ENCODE results near the gene HBD.

Gene HBD

GRCh38 chr11:5246772-5247471, 12.6 kb upstream of the HBD start:
- DNase-seq (ENCODE audit: low read depth): no peak
- H3K4me3 ChIP-seq (ENCODE audit: low read length): no peak overlapping the region
- TF ChIP-seq, protein P1, sequence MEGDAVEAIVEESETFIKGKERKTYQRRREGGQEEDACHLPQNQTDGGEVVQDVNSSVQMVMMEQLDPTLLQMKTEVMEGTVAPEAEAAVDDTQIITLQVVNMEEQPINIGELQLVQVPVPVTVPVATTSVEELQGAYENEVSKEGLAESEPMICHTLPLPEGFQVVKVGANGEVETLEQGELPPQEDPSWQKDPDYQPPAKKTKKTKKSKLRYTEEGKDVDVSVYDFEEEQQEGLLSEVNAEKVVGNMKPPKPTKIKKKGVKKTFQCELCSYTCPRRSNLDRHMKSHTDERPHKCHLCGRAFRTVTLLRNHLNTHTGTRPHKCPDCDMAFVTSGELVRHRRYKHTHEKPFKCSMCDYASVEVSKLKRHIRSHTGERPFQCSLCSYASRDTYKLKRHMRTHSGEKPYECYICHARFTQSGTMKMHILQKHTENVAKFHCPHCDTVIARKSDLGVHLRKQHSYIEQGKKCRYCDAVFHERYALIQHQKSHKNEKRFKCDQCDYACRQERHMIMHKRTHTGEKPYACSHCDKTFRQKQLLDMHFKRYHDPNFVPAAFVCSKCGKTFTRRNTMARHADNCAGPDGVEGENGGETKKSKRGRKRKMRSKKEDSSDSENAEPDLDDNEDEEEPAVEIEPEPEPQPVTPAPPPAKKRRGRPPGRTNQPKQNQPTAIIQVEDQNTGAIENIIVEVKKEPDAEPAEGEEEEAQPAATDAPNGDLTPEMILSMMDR (conservative IDR thresholded peaks at IDR 0.05; ENCODE audit: low read length): no peak

DNA sequence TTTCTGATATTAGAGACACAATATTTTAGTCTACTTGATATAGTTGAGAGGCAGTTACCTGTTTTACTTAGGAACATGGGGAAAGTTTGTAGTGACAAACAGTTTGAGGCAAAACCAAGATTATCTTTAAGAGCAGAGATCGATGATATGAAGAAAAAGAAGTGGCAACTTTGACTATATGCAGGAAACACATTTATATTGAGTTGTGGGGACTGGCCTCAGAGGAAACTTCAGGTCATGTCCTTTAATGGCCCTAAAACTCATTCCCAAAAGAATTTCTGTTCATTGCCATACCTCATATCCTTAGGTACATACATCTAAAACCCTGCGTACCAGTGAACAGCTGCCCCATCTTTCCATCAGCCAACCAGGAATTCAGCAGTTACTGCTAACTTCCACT, 10.9 kb upstream of the HBD start:
- TF ChIP-seq, protein P1 (conservative IDR thresholded peaks at IDR 0.05; ENCODE audit: low read length): no peak
- no peak for DNase-seq (ENCODE audit: low read depth)
- H3K4me3 ChIP-seq (ENCODE audit: low read length): no peak overlapping the region

GRCh38 chr11:5243816-5244180, 9.5 kb upstream of the HBD start:
- no peak for DNase-seq (ENCODE audit: low read depth)
- TF ChIP-seq, protein P1 (conservative IDR thresholded peaks at IDR 0.05; ENCODE audit: low read length): no peak
- no peak overlapping the region for H3K4me3 ChIP-seq (ENCODE audit: low read length)

GRCh38 chr11:5242933-5243815, 8.9 kb upstream of the HBD start:
- H3K4me3 ChIP-seq (ENCODE audit: low read length): no peak overlapping the region
- TF ChIP-seq, protein P1 (conservative IDR thresholded peaks at IDR 0.05; ENCODE audit: low read length): no peak
- DNase-seq (ENCODE audit: low read depth): no peak

DNA sequence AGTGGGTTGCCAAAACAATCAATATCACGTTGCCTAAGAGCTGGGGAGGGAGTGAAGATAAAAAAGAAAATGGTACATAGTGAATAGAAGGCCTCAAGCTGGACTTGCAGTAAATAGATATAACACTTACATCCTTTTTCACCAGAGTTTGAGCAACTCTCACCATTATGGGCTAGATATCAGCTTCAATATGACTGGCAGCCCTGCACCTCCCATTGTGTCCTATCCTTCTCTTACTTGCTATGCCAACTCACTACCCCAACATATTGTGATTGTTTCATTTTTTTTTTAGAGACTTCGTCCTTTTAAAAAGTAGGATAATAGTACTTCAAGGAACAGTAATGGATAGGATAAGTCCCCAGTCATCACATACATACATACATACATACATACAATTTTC, 7.9 kb upstream of the HBD start:
- H3K4me3 ChIP-seq (ENCODE audit: low read length): no peak overlapping the region
- TF ChIP-seq, protein P1 (conservative IDR thresholded peaks at IDR 0.05; ENCODE audit: low read length): no peak
- DNase-seq (ENCODE audit: low read depth): no peak

DNA sequence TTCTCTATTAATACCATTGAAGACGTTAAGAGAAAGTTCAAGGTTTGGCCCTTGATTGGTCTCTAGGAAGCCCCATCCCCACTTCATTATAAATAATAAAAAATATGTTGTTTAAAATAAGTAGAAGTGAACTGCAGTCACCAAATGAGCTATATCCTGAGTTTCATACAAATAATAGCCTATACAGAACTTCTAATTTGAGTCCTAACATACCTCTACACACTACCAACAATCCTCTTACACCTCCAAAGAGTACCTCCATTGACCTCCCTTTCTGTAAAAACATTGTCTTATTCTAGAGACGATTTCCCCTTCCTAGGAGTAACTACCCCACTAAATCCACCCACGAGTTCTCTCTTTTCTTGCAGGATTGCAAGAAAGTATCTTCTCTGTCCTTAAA, 7.2 kb upstream of the HBD start:
- H3K4me3 ChIP-seq (ENCODE audit: low read length): no peak overlapping the region
- TF ChIP-seq, protein P1 (conservative IDR thresholded peaks at IDR 0.05; ENCODE audit: low read length): no peak
- no peak for DNase-seq (ENCODE audit: low read depth)

DNA sequence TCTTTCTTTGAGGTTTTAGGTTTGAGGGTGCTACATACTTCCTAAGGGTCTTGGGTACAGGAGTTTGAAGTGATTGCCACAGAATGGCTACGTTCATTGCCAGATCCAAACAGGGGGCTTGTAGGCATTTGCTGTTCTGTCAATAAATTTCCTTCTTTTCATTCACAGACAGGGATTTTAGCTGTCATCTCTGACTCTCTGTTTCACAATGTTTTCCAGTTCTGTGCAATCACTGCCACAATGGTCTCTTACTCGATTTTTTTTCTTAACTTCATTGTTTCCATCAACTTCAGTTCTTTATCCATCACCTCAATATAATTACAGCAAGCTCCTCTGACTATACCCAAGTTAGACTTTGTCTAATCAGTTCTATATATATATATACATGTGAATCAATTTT, 6.2 kb upstream of the HBD start:
- H3K4me3 ChIP-seq (ENCODE audit: low read length): no peak overlapping the region
- TF ChIP-seq, protein P1 (conservative IDR thresholded peaks at IDR 0.05; ENCODE audit: low read length): no peak
- no peak for DNase-seq (ENCODE audit: low read depth)
